Small intestine (tissue), 7 donors: Measurements from ENCODE around the gene HCN1. TPM values are rescaled to one million over a fixed set of nuclear protein-coding genes. Genes with fewer than 3 reads are reported as not detected.

Experiments used
- DNase-seq, 2 donors: peaks; one replicate each; pipeline versions ENCODE4 v3.0.0 to v3.0.0-alpha.2; 2013
- FAIRE-seq: peaks from 2 replicates; lab custom pipeline; 2012; peaks lifted over from hg19 to GRCh38; lab: Jason Lieb, UNC
- H3K27ac ChIP-seq, 3 donors: one replicate each; pipeline ENCODE4 v1.5.1; 2013; ENCODE audit warnings: low read length in 2 of 3, mild to moderate bottlenecking in 2 of 3, control low read depth in 1 of 3, inconsistent platforms in 1 of 3, low read depth in 1 of 3, moderate library complexity in 1 of 3
- H3K27me3 ChIP-seq, 3 donors: one replicate each; pipeline ENCODE4 v1.6.1; 2013; ENCODE audit warnings: low read length in 3 of 3, inconsistent platforms in 1 of 3; ENCODE audit not compliant: control insufficient read depth in 3 of 3, insufficient read depth in 3 of 3
- H3K36me3 ChIP-seq, 3 donors: one replicate each; pipeline ENCODE4 v1.6.1; 2013; ENCODE audit warnings: low read length in 3 of 3, inconsistent platforms in 1 of 3, low read depth in 1 of 3, mild to moderate bottlenecking in 1 of 3, moderate library complexity in 1 of 3; ENCODE audit not compliant: control insufficient read depth in 3 of 3, insufficient read depth in 2 of 3
- H3K4me1 ChIP-seq, 3 donors: one replicate each; pipeline ENCODE4 v1.6.1; 2013; ENCODE audit warnings: low read length in 2 of 3, inconsistent platforms in 1 of 3, low read depth in 1 of 3, mild to moderate bottlenecking in 1 of 3, moderate library complexity in 1 of 3; ENCODE audit not compliant: control insufficient read depth in 3 of 3, insufficient read depth in 2 of 3
- H3K4me3 ChIP-seq, 3 donors: one replicate each; pipeline ENCODE4 v1.5.1; 2013; ENCODE audit warnings: low read length in 3 of 3, control low read depth in 1 of 3, inconsistent platforms in 1 of 3, low read depth in 1 of 3, mild to moderate bottlenecking in 1 of 3, moderate library complexity in 1 of 3
- H3K9me3 ChIP-seq, 2 donors: one replicate each; pipeline ENCODE4 v1.6.1; 2013; ENCODE audit warnings: low read depth in 1 of 2, low read length in 1 of 2; ENCODE audit not compliant: control insufficient read depth in 2 of 2, insufficient read depth in 1 of 2
- WGBS, 3 donors: extraction: QIAGEN DNeasy Blood & Tissue Kit; methylation state at CpG; one replicate each; pipeline ENCODE4 v1.1.7; 2013; 5-methylcytosine and 5-hydroxymethylcytosine counted together
- polyA plus RNA-seq, 4 donors: library from polyadenylated mRNA; stranded (reverse) in 3 of 4; unstranded in 1 of 4; fragments of 200-250 nt in 3 of 4; fragments of 120-200 nt in 1 of 4; gene quantifications; one replicate each; pipeline versions ENCODE4 v1.2.1 to v1.2.3, GENCODE V29; 2013
- donor health status: healthy with polysubstance abuse.
- donor health status: control.
- donor health status: control.
- donor health status: Bipolar disorder and iron deficiency.
- donor health status: healthy.

HCN1 gene
- polyA plus RNA-seq, 4 donors = 0.22 to 0.25 TPM; not detected in 2

DNA sequence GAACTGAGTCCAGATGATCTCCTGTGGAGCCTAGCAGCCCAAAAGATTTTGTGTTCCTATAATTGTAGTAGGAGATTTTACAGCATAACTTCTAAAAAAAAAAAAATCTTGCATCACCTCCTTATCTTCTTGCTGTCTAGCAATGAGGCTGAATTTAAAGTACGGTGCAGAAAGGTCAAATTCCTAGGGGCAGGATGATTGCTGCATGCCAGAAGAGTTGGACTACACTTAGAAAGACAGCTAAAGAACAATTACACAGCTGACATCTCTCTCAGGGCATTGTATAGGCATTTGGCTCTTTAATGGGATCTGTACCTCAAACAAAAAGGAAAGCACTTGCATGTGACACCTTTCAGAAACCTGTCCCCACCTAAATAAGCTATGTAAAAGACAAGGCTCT, 443.2 kb downstream of the HCN1 start:
- Histone ChIP-seq H3K27me3 (no peaks in the 10 kb centered on the region), H3K9me3 (peaks cover 0 to 1% of the 10 kb centered on the region in 2 donors), H3K4me3 (no peak overlapping the region), H3K36me3 (no peaks in the 10 kb centered on the region), H3K27ac (no peak overlapping the region), H3K4me1 (no peaks in the 10 kb centered on the region)
- DNase-seq (peak in 1 of 2 donors; percentile 41), FAIRE-seq (no peak)
- WGBS, 3 donors = 7 to 26% (median 11%) methylated on average over 1 of the region's 1 CpG

DNA sequence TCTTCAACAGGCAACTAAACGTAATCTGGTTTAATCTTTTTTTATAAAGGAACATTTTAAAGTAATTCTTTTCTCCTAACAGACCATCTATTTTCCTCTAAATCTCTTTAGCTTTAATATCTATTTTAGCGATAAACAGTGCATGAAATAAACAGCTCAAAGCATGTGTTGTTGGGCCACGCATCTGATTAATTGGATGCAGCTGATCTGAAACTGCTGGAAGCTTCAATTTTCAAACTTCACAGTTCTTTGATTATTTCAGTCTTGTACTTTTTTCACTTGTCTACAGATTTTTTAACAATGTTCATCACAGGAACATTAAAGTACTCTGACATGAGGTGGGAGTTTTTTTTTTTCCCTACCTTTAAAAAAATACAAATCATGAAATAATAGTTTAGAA, 443.6 kb downstream of the HCN1 start:
- DNase-seq (no peak), FAIRE-seq (no peak)
- no peak overlapping the region for H3K4me3 ChIP-seq
- no peaks in the 10 kb centered on the region for H3K27me3 ChIP-seq
- no peaks in the 10 kb centered on the region for H3K4me1 ChIP-seq
- no peaks in the 10 kb centered on the region for H3K36me3 ChIP-seq
- WGBS, 3 donors = 77 to 82% (median 78%) methylated on average over 3 of the region's 3 CpGs
- peaks cover 1% of the 10 kb centered on the region in 2 donors for H3K9me3 ChIP-seq
- no peak overlapping the region for H3K27ac ChIP-seq

GRCh38 chr5:45225571-45226031, 470.6 kb downstream of the HCN1 start:
- FAIRE-seq (no peak), DNase-seq (no peak)
- no peaks in the 10 kb centered on the region for H3K4me1 ChIP-seq
- no peak overlapping the region for H3K4me3 ChIP-seq
- no peaks in the 10 kb centered on the region for H3K27me3 ChIP-seq
- no peak overlapping the region for H3K27ac ChIP-seq
- WGBS, 3 donors = 92 to 96% (median 96%) methylated on average over 20 to 25 of the region's 25 CpGs
- no peaks in the 10 kb centered on the region for H3K36me3 ChIP-seq
- H3K9me3 ChIP-seq = no peaks in the 10 kb centered on the region

GRCh38 chr5:45205403-45205961, 490.7 kb downstream of the HCN1 start:
- H3K27ac ChIP-seq = no peak overlapping the region
- FAIRE-seq = no peak
- 78 to 81% (median 80%) methylated on average over 4 of the region's 4 CpGs for WGBS, 3 donors

More at GRCh38 chr5:45205403-45205961, 490.7 kb downstream of the HCN1 start:
- Histone ChIP-seq H3K36me3 (no peaks in the 10 kb centered on the region), H3K9me3 (peaks cover 0 to 2% of the 10 kb centered on the region in 2 donors), H3K4me3 (no peak overlapping the region), H3K27me3 (no peaks in the 10 kb centered on the region), H3K4me1 (no peaks in the 10 kb centered on the region)
- DNase-seq = no peak
